DMS 273 (cell line): ENCODE results near the gene GARRE1.
A peak's percentile ranks its signal among the peaks of the same experiment; 100 is the strongest.
"Not testable (repeated sequence)": the region's sequence is repeated elsewhere in the genome, so short reads cannot be mapped to it uniquely, and the experiment has no call there.

ENCODE experiments used
- DNase-seq: peaks from one replicate; lab custom pipeline; 2025; ENCODE audit not compliant: unreplicated experiment; lab: John Stamatoyannopoulos, UW

GARRE1 gene, protein sequence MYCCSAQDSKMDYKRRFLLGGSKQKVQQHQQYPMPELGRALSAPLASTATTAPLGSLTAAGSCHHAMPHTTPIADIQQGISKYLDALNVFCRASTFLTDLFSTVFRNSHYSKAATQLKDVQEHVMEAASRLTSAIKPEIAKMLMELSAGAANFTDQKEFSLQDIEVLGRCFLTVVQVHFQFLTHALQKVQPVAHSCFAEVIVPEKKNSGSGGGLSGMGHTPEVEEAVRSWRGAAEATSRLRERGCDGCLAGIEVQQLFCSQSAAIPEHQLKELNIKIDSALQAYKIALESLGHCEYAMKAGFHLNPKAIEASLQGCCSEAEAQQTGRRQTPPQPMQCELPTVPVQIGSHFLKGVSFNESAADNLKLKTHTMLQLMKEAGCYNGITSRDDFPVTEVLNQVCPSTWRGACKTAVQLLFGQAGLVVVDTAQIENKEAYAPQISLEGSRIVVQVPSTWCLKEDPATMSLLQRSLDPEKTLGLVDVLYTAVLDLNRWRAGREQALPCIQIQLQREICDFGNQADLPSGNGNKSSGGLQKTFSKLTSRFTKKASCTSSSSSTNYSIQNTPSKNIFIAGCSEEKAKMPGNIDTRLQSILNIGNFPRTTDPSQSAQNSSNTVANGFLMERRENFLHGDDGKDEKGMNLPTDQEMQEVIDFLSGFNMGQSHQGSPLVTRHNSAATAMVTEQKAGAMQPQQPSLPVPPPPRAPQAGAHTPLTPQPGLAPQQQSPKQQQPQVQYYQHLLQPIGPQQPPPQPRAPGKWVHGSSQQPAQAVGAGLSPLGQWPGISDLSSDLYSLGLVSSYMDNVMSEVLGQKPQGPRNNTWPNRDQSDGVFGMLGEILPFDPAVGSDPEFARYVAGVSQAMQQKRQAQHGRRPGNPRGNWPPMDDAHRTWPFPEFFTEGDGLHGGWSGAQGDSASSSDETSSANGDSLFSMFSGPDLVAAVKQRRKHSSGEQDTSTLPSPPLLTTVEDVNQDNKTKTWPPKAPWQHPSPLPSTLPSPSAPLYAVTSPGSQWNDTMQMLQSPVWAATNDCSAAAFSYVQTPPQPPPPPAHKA (N-terminal part only)

DNA sequence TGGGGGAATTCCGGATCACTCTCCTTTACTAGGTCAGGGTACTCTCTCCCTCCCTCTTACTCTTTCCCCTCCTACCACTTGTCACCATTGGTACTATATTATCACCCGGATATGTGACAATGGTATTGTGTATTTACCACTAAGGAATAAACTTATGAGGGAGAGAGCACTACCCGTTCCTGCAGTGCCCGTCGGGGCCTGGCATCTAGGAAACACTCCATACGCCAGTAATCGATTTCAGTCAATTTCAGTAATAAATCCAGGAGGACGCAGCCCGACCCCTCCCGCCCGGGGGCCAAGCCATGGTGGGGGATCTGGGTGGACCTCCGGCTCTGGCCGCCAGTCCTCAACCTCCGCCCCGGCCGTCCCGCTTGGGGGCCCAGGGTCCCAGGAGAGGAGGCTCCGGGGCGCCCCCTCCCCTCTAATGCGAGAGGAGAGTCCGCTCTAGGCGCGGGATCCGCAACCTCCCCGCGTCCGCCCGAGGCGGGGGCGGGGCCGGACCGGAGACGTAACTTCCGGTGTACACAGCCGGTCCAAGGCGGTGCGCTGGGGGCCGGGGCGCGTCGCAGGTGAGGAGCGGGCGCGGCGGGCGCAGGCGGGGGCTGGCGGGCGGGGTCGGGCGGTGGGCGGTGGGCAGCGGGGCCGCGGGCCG lies at the start of gene GARRE1:
TSS of gene GARRE1 (plus strand) at position 509 of the 652 bp plus-strand sequence. CDS start 45,920 bp downstream, outside the sequence.
- DNase-seq: peak; percentile 93

DNA sequence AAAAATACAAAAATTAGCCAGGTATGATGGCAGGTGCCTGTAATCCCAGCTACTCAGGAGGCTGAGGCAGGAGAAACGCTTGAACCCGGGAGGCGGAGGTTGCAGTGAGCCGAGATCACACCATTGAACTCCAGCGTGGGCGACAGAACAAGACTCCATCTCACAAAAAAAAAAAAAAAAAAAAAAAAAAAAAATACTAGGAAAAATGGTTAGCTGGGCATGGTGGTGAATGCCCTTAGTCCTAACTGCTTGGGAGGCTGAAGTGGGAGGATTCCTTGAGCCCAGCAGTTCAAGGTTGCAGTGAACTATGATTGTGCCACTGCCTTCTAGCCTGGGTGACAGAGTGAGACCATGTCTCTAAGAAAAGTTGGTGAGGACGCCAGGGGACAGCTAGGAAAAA lies 49.0 kb upstream of the GARRE1 start:
- DNase-seq: not testable (repeated sequence)

DNA sequence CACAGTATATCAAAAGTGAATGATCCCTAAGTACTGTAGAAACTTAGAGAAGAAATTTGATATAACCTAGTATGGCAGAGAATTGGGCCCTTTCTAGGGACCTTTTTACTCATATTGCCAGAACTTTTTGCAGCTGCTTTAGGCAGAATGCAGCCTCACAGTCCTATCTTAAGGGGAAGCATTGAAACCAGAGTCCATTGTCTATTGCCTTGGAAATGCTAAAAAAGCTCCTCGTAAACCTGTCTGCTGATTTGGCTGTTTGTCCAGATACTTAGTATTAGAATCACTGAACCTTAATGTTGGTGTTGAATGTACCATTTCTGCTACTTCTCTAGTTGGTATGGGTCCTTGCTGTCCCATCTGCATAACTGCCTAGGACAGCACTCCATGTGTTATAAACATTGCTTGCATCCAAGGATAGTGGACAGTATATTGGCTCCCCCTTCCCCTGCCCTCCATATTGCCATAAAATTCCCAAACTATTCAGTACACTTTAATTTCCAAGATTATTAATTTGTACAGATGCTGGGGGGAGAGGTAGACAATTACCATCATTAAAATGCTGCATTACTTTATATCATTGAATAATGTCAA lies 46.0 kb upstream of the GARRE1 start:
- no peak for DNase-seq

DNA sequence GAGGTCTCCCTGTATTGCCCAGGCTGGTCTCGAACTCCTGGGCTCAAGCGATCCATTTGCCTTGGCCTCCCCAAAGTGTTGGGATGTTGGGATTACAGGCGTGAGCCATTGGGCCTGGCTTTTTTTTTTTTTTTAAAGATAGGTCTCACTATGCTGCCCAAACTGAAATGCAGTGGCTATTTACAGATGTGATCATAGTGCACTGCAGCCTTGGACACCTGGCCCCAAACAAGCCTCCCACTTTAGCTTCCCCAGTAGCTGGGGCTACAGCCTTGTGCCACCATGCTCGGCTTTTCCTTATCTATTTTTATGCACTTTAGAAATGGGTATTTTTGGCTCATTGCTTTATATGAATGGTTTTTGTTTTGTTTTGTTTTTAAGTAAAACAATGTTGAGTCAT lies 44.6 kb upstream of the GARRE1 start:
- DNase-seq: no peak

DNA sequence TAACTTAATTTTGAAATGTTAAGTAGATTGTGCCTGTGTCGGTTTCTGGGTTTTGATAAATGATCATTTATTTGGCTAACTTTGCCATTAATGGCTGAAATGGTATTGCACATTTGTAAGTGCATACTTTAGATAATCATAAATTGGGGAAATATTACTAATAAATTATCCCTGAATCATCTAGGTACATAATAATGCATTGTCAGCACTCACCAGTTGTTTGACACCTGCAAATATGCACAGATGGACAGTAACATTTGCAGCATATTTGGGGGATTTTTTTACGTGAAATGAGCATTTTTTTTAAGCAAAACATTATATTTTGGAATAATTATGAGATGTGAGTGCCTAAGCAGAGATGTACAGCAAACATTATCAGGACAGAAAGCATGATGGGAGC lies 41.1 kb upstream of the GARRE1 start:
- DNase-seq: no peak

DNA sequence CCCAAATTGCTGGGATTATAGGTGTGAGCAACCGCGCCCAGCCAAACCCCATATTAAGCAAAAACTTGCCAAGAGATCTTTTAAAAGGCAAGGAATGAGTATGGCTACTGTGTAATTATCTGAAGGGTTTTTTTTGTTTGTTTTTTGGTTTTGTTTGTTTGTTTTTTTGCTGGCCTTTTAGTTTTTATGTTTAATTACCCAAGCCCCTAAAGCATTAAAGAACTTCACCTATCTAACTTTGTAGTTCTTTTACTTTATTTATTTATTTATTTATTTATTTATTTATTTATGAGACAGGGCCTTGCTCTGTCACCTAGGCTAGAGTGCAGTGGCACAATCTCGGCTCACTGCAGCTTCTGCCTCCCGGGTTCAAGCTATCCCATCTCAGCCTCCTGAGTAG lies 40.3 kb upstream of the GARRE1 start:
- no peak for DNase-seq

DNA sequence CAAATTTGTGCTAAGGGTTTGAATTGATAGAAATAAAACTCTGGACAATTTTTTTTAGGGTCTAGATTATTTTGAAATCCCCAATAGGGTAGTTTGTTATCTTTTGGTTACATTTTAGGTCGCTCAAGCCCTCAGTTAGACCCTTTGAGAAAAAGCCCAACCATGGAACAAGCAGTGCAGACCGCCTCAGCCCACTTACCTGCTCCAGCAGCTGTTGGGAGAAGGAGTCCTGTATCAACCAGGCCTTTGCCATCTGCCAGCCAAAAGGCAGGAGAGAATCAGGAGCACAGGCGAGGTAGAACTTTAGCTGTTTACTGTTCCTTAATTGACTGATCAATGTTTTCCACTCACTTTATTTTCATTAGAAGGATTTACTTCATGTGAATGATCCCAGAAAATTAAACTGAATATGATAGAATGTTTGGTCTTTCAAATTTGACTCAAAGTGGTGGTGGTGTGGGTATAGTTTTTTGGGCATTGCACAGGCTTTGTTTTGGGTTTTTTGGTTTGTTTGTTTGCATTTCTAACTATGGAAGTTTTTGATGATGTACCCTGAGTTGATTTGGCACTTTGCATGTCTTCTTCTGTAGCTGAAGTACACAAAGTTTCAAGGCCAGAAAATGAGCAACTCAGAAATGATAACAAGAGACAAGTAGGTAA lies 39.2 kb upstream of the GARRE1 start:
- DNase-seq: peak; percentile 80

DNA sequence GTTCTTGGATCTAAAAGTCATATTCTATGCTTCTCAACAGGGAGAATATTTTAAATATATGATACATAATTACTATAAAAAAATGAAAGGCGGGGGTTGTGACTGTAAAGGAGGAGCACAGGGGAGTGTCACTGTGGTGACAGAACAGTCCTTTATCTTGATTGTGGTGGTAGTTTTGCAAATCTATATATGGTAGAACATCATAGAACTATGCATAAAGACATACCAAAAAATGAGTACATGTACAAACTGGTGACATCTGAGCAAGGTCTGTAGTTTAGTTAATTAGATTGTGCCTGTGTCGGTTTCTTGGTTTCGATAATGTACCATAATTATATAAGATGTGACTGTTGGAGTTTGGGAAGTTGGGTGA lies 38.7 kb upstream of the GARRE1 start:
- DNase-seq: no peak

DNA sequence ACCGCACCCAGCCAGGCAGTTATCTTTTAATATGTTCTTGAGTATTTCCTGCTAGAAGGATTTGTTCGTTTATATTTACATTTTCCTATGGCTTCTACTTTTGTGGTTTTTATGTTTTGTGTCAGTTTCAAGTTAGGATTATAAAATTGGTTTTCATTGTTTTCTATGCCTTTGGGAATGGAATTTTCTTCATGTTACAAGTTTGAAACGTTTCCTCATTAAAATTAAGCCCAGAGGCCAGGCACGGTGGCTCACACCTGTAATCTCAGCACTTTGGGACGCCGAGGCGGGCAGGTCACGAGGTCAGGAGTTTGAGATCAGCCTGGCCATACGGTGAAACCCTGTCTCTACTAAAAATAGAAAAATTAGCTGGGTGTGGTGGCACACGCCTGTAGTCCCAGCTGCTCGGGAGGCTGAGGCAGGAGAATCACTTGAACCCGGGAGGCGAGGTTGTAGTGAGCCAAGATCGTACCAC lies 37.6 kb upstream of the GARRE1 start:
- DNase-seq: not testable (repeated sequence)

DNA sequence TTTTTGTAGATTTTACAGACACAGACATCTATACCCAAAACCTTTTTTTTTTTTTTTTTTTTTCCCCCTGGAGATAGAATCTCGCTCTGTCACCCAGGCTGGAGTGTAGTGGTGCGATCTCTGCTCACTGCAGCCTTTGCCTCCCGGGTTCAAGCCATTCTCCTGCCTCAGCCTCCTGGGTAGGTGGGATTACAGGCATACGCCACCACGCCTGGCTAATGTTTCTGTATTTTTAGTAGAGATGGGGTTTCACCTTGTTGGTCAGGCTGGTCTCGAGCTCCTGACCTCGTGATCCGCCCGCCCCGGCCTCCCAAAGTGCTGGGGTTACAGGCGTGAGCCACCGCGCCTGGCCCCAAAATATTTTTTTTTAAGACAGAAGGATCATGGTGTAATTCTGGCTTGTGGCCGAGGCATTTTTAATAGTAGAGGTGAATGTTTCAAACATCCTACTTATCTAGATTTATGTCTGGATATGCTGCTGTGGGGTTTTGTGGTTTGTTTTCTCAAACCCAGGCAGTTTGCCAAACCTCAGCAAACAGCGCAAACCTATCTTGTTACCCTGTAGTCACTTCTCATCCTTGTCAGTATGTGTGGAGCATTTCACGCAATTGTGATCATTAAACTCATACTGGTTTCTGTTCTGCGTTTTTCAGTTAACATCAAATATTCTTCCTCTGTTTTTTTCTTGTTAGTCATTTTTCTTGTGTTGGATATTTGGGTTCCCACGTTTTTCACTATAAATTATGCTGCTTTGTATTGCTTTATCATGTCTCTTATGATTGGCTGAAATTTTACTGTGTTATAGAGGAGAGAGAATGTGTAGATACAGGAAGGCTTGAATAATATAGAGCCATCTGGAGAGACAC lies 36.2 kb upstream of the GARRE1 start:
- peak; percentile 85 for DNase-seq

DNA sequence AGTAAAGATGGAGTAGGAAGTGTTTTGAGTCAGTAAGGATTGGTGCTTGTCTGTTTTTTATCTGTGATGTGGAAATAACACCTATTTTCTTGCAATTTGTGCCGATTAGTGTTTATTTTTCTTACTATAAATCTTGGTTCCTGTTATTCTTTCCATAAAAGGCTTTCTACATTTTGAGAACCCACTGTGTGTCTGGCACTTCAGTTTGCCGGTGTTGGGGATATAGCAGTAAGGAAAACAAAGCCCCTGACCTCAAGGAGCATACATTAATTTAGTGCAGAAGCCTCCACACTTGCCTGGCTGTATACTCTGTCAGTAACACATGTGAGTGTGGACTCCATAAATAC lies 35.6 kb upstream of the GARRE1 start:
- no peak for DNase-seq

DNA sequence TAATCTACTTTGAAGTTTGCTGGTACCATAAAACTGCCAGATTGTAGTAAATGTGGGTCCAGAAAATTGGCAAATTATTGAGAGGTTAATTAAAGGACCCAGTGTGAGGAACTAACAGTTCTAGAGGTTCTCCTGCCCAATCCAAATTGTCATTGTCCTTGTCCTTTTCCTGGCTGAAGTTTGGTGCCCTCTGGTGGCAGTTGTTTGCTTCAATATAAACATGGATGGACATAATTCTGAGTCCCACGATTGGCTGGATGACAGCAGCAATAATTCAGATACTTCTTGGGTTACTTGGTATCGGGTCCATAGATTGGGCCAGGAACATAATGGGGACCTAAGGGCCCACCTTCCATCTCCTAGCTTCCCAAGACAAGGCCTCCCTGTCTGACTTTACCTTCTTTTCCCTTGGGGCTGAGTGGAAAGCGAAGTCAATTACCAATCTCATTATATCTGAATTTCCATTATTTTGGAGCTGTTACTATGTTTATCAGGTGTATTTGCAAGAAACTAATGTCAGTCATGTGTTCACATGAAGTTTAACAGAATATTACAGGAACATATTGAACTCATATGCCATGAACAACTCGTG lies 33.8 kb upstream of the GARRE1 start:
- peak; percentile 79 for DNase-seq

DNA sequence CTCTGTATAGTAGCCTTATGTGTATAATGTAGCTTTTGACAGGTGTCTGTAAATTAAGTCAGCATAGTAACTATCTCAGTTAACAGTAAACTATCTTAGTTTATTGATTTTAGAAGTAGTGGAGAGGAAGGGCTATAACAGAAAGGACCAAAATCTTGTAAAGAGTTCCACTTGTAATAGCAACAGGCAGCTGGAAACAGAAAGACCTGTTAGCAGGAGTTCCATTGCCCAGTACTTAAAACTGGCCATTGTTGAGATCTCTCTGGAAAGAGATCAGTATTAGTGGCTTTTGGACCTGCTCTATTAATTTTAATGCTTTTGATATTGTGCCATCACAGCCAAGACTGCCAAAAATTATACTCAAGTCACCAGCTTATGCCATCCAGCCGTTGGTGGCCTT lies 32.0 kb upstream of the GARRE1 start:
- no peak for DNase-seq

DNA sequence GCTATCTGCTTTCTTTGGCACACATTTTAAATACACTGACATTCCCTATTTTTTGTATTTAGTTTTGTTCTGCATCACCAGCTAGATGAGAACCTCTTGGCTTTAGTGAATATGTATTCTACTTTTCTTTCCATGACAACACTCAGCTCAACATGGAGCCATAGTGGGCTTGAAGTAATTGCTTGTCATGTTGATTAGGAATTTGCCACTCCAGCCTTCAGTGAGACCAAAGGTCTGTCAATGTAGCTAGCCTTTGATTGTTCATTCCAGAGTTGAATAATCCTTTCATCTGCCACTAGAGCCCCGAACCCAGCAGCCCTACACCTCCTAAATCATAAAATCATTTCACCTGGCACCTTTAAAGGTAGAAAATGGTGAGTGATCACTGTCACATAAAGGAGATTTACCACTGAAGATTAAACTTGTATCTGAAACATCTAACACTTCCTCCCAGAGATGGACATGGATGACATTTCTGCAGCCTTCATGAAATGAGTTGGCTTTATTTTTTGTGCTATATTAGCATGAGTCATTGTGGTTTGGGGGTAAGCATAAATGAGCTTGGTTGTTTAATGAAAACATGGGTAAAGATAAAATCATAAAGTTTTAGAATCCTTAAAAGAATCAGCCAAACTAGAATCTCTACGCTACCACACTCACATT lies 29.2 kb upstream of the GARRE1 start:
- DNase-seq: no peak

DNA sequence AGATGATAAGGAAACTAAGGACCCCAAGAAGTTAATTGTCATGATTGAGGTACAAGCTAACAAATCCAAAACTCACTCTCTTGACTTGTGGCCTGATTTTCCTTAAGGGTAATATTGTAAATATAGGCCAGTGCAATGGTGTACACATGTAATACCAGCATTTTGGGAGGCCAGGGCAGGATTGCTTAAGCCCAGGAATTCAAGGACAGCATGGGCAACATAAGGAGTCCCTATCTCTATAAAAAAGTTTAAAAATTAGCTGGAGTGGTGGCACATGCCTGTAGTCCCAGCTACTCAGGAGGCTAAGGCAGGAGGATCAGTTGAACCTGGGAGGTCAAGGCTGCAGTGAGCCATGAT lies 28.7 kb upstream of the GARRE1 start:
- no peak for DNase-seq

DNA sequence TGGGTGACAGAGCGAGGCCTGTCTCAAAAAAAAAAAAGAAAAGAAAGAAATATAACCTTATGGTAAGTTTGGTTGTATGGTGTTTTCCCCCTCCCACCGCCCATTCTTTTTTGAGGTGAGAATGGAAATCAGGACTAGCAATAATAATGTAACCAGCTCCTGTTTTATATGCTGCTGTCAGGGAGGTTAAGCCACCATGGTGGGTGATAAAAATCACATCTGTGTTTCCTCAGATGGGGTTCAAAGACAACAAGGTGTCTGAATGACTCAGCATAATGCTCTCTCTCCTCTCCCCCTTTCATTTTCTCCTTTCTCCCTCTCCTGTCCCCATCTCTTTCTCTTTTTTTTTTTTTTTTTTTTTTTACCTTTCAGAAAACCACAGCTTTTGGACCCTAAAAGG lies 28.3 kb upstream of the GARRE1 start:
- no peak for DNase-seq

DNA sequence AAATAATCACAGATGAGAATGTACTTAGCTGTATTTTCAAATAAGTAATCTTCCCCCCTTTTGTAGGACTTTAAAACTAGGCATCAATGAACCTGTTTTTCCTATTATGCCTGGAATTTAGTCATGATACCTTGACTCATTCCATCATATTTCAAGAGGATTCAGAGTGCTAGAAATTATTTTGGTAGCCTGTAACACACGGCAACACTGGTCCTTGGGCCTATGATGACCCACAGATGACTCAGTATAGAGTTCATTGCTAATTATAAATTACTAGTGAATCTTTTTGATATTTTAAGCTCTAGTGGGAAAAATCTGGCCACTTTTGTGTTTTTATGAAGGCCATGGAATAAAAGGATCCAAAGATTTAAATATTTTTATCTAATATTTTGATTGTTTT lies 26.0 kb upstream of the GARRE1 start:
- no peak for DNase-seq

DNA sequence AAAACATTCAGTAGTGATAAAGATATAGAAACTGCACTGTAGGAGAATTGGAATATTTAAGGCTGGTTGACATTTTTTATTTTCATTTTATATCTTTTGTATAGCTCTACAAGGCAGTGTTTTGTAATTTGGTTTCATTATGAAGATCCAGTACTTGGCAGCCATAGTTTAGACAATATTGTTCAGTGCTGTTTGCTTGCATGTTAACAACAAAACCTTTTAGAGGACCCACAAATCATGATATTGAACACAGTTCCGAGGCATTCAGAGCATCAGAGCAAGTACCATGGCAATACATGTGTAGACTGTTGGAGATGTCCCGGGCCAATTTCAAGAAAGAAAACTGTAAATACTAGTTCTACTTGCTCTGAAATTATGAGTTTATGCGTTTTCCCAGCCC lies 25.6 kb upstream of the GARRE1 start:
- DNase-seq: no peak

DNA sequence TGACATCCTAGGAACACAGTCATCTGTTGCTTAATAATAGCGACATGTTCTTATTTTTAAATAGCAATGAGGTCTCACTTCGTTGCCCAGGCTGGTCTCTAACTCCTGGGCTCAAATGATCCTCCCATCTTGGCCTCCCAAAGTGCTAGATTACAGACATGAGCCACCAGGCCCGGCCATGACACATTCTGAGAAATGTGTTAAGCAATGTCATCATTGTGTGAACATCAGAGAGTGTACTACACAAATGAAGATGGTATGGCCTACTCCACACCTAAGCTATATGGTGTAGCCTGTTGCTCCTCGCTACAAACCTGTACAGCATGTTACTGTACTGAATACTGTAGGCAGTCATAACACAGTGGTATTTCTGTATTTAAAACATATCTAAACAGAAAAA lies 24.6 kb upstream of the GARRE1 start:
- no peak for DNase-seq
